Lower leg skin (tissue), 3 donors: Measurements from ENCODE around the gene CRYL1.

Source experiments
- POLR2A ChIP-seq, 2 donors: fragments of 450-650 bp; IDR thresholded peaks; one replicate each; pipeline ENCODE4 v1.6.1; 2016 to 2017; ENCODE audit warnings: antibody characterized with exemption in 2 of 2, mild to moderate bottlenecking in 1 of 2, moderate library complexity in 1 of 2
- TF ChIP-seq, protein P1 (sequence below), 3 donors: fragments of 450-650 bp; IDR thresholded peaks; one replicate each; pipeline ENCODE4 v1.5.1; 2016; ENCODE audit warnings: antibody characterized with exemption in 3 of 3, mild to moderate bottlenecking in 3 of 3, moderate library complexity in 2 of 3

DNA sequence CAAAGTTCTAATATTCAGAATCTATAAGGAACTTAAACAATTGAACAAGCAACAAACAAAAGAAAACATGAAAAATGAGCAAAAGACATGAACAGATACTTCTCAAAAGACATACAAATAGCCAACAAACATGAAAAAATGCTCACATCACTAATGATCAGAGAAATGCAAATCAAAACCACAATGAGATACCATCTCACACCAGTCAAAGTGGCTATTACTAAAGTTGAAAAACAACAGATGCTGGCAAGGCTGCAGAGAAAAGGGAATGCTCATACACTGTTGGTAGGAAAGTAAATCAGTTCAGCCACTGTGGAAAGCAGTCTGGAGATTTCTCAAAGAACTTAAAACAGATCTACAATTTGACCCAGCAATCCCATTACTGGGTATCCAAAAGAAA, 74.3 kb downstream of the CRYL1 start:
- TF ChIP-seq, protein P1, sequence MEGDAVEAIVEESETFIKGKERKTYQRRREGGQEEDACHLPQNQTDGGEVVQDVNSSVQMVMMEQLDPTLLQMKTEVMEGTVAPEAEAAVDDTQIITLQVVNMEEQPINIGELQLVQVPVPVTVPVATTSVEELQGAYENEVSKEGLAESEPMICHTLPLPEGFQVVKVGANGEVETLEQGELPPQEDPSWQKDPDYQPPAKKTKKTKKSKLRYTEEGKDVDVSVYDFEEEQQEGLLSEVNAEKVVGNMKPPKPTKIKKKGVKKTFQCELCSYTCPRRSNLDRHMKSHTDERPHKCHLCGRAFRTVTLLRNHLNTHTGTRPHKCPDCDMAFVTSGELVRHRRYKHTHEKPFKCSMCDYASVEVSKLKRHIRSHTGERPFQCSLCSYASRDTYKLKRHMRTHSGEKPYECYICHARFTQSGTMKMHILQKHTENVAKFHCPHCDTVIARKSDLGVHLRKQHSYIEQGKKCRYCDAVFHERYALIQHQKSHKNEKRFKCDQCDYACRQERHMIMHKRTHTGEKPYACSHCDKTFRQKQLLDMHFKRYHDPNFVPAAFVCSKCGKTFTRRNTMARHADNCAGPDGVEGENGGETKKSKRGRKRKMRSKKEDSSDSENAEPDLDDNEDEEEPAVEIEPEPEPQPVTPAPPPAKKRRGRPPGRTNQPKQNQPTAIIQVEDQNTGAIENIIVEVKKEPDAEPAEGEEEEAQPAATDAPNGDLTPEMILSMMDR (IDR thresholded peaks at IDR 0.05): no peak
- TF ChIP-seq POLR2A (IDR thresholded peaks at IDR 0.05): no peak
